Endothelial cell of umbilical vein (primary cell): ENCODE measurements around the gene HMCN1. TPM values are rescaled to one million over a fixed set of nuclear protein-coding genes. Genes with fewer than 3 reads are reported as not detected.

Experiments used
- BruUV-seq: library from RNA; stranded (reverse); fragments of 400-500 nt; replicated peaks from 2 replicates; lab custom pipeline; 2021; lab: Mats Ljungman, UMichigan
- CTCF ChIA-PET: fragments of 300-600, 350-600 bp; sonication (Branson Sonifier 250); formaldehyde crosslinking; loops from one replicate; lab custom pipeline; 2021; ENCODE audit warnings: antibody characterized with exemption, inconsistent platforms; lab: Charles Lee
- POLR2A ChIA-PET: fragments of 300-600, 350-600 bp; sonication (Branson Sonifier 250); formaldehyde crosslinking; loops from one replicate; lab custom pipeline; 2021; ENCODE audit warnings: antibody characterized with exemption, inconsistent platforms; lab: Charles Lee
- DNase-seq: peaks from one replicate; pipeline ENCODE4 v3.0.0-alpha.2; 2011; ENCODE audit warnings: low read depth, low spot score
- FAIRE-seq: peaks from 2 replicates; lab custom pipeline; 2011; peaks lifted over from hg19 to GRCh38; lab: Jason Lieb, UNC
- H2AFZ ChIP-seq: 2 replicates; pipeline ENCODE4 v1.6.0; 2012; ENCODE audit warnings: low read depth, low read length, control low read depth, inconsistent platforms
- H3K27ac ChIP-seq: 2 replicates; pipeline ENCODE4 v1.5.1; 2011; ENCODE audit warnings: low read depth, mild to moderate bottlenecking, control low read depth, low read length, moderate library complexity; ENCODE audit not compliant: insufficient read depth
- H3K27me3 ChIP-seq, 2 experiments: 2 replicates each; pipeline versions ENCODE4 v1.6.0 to v1.6.1; 2011; ENCODE audit warnings: low read length in 2 of 2, mixed read lengths in 1 of 2; ENCODE audit not compliant: control insufficient read depth in 2 of 2, insufficient read depth in 2 of 2
- H3K36me3 ChIP-seq, 2 experiments: 2 replicates in 1 of 2; 3 replicates in 1 of 2; pipeline ENCODE4 v1.5.1; 2011; ENCODE audit warnings: low read length in 2 of 2, mild to moderate bottlenecking in 1 of 2, moderate library complexity in 1 of 2; ENCODE audit not compliant: control insufficient read depth in 2 of 2, insufficient read depth in 2 of 2; ENCODE audit errors: extremely low read depth in 1 of 2
- H3K4me1 ChIP-seq: 3 replicates; pipeline ENCODE4 v1.5.1; 2011; ENCODE audit warnings: mild to moderate bottlenecking, low read length; ENCODE audit not compliant: control insufficient read depth, insufficient read depth; ENCODE audit errors: extremely low read depth
- H3K4me2 ChIP-seq: 2 replicates; pipeline ENCODE4 v1.6.1; 2011; ENCODE audit warnings: low read length, control low read depth, mixed read lengths; ENCODE audit not compliant: insufficient read depth
- H3K4me3 ChIP-seq, 3 experiments: fragments of 200-600 bp in 1 of 3; sonication (generic), shearing (Covaris generic) in 1 of 3; replicated peaks in 1 of 3; 2 replicates each; pipeline ENCODE4 v1.5.1; 2011 to 2016; ENCODE audit warnings: control low read depth in 3 of 3, low read length in 3 of 3, mild to moderate bottlenecking in 2 of 3, inconsistent platforms in 1 of 3, low read depth in 1 of 3, moderate library complexity in 1 of 3; ENCODE audit not compliant: insufficient read depth in 1 of 3
- H3K79me2 ChIP-seq: 2 replicates; pipeline ENCODE4 v1.6.0; 2012; ENCODE audit warnings: low read length, inconsistent platforms; ENCODE audit not compliant: control insufficient read depth, insufficient read depth
- H3K9ac ChIP-seq: replicated peaks from 2 replicates; pipeline ENCODE3; 2011; ENCODE audit warnings: low read length, control low read depth; ENCODE audit not compliant: insufficient read depth; ENCODE audit errors: extremely low read depth
- H3K9me1 ChIP-seq: replicated peaks from 3 replicates; pipeline ENCODE4 v1.6.0; 2011; ENCODE audit warnings: mild to moderate bottlenecking, low read length; ENCODE audit not compliant: control insufficient read depth, insufficient read depth; ENCODE audit errors: extremely low read depth
- H3K9me3 ChIP-seq: replicated peaks from 2 replicates; pipeline ENCODE4 v1.5.1; 2012; ENCODE audit warnings: low read length, inconsistent platforms; ENCODE audit not compliant: control insufficient read depth, insufficient read depth
- H4K20me1 ChIP-seq: replicated peaks from 2 replicates; pipeline ENCODE3; 2011; ENCODE audit warnings: mild to moderate bottlenecking, low read length; ENCODE audit not compliant: control insufficient read depth, insufficient read depth; ENCODE audit errors: extremely low read depth
- EZH2 ChIP-seq: IDR thresholded peaks from 2 replicates; pipeline ENCODE4 v1.6.1; 2012; ENCODE audit warnings: borderline replicate concordance, low read depth, mild to moderate bottlenecking, moderate library complexity, low read length, inconsistent platforms; ENCODE audit not compliant: severe bottlenecking
- FOS ChIP-seq: IDR thresholded peaks from 2 replicates; pipeline ENCODE4 v1.6.1; 2011; ENCODE audit warnings: mild to moderate bottlenecking, low read length, moderate library complexity, borderline replicate concordance; ENCODE audit not compliant: insufficient read depth
- GATA2 ChIP-seq: IDR thresholded peaks from 2 replicates; pipeline ENCODE4 v1.7.0; 2011; ENCODE audit warnings: low read depth, mild to moderate bottlenecking, moderate library complexity, mixed read lengths, low read length; ENCODE audit not compliant: insufficient read length, insufficient read depth
- JUN ChIP-seq: IDR thresholded peaks from 2 replicates; pipeline ENCODE4 v1.6.1; 2011; ENCODE audit warnings: borderline replicate concordance, low read depth; ENCODE audit not compliant: insufficient read length, insufficient read depth
- MYC ChIP-seq: IDR thresholded peaks from one replicate; pipeline ENCODE4 v1.6.1; 2011; ENCODE audit warnings: mild to moderate bottlenecking, low read depth, low read length
- POLR2A ChIP-seq: IDR thresholded peaks from 2 replicates; pipeline ENCODE4 v1.6.1; 2012; ENCODE audit warnings: low read depth, mild to moderate bottlenecking, control low read depth, low read length
- POLR2AphosphoS5 ChIP-seq: IDR thresholded peaks from 2 replicates; pipeline ENCODE4 v1.6.1; 2012; ENCODE audit warnings: low read depth, mild to moderate bottlenecking, control low read depth, low read length, moderate library complexity; ENCODE audit not compliant: insufficient read depth
- dilution Hi-C: fragments of 300-500 bp; cut with MboI; formaldehyde crosslinking; loops from one replicate; pipeline ENCODE4 v1.15.0; 2019; ENCODE audit warnings: low sequenced_read_pairs; ENCODE audit not compliant: extremely low pct_ligation_motif_present
- intact Hi-C: fragments of 100-400 bp; cut with micrococcal nuclease; formaldehyde crosslinking; loops from one replicate; pipeline ENCODE4 v1.10.0; 2022
- polyA plus RNA-seq, 4 experiments: library from polyadenylated mRNA; depleted of rRNA in 3 of 4; stranded (reverse) in 3 of 4; unstranded in 1 of 4; fragments of >200 nt; gene quantifications; 2 replicates each; pipeline versions ENCODE4 v1.2.1 to v1.2.3, GENCODE V29; 2011 to 2012; ENCODE audit warnings: missing spikeins in 1 of 4
- total RNA-seq: library from RNA; stranded (reverse); gene quantifications from 2 replicates; pipeline ENCODE4 v1.2.3, GENCODE V29; 2021
- TF ChIP-seq, protein P1 (sequence below), 2 donors: IDR thresholded peaks; 1 replicate in 1 of 2; 2 replicates in 1 of 2; pipeline ENCODE4 v1.5.1; 2011; ENCODE audit warnings: low read length in 2 of 2, mild to moderate bottlenecking in 2 of 2, moderate library complexity in 2 of 2, control low read depth in 1 of 2, inconsistent platforms in 1 of 2, low read depth in 1 of 2; ENCODE audit not compliant: insufficient read depth in 1 of 2; ENCODE audit errors: extremely low read depth in 1 of 2
- TF ChIP-seq, protein P2 (sequence below): IDR thresholded peaks from 2 replicates; pipeline ENCODE4 v1.6.1; 2011; ENCODE audit not compliant: insufficient read depth, insufficient read length

Gene HMCN1
- total and polyA plus RNA-seq, 2 donors (not counting 3 experiments of a cell fraction or from before 2014, with no cell fraction given): 10.3 to 16.0 TPM

DNA sequence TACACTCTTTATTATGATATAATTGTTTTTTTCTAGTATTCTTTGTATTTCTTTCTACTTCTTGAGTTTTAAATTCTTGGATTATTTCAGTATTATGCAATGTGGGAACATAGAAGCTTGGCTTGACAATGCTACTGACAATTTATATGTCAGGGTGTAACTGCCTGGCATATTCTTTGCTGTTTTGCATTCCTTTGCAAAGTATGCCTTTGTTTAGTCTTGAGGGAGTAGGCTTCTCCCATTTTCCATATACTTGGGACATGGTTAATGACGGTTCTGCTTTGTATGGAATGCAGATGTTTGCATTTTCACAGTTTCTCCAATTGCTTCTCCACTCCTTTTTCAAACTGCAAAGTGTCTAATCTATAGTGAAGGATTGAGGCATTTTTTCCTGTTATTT is 109.8 kb downstream of the HMCN1 start:
- intact Hi-C loops (no loop called here), dilution Hi-C loops (no loop called here)
- Histone ChIP-seq H3K79me2 (no peaks in the 10 kb centered on the region), H3K4me2 (no peak overlapping the region), H2AFZ (no peak overlapping the region), H3K9me1 (no peaks in the 10 kb centered on the region), H3K27ac (no peak overlapping the region), H3K4me3 (no peak overlapping the region), H3K4me1 (no peaks in the 10 kb centered on the region), H3K9me3 (no peaks in the 10 kb centered on the region), H3K36me3 (no peaks in the 10 kb centered on the region), H3K27me3 (no peaks in the 10 kb centered on the region), H4K20me1 (no peaks in the 10 kb centered on the region), H3K9ac (no peak overlapping the region)
- no peak for FAIRE-seq
- POLR2A ChIA-PET: no interaction called here
- CTCF ChIA-PET: no interaction called here
- DNase-seq: no peak
- no peak for TF ChIP-seq JUN
- no peak for TF ChIP-seq POLR2AphosphoS5
- BruUV-seq: no TSS peak

DNA sequence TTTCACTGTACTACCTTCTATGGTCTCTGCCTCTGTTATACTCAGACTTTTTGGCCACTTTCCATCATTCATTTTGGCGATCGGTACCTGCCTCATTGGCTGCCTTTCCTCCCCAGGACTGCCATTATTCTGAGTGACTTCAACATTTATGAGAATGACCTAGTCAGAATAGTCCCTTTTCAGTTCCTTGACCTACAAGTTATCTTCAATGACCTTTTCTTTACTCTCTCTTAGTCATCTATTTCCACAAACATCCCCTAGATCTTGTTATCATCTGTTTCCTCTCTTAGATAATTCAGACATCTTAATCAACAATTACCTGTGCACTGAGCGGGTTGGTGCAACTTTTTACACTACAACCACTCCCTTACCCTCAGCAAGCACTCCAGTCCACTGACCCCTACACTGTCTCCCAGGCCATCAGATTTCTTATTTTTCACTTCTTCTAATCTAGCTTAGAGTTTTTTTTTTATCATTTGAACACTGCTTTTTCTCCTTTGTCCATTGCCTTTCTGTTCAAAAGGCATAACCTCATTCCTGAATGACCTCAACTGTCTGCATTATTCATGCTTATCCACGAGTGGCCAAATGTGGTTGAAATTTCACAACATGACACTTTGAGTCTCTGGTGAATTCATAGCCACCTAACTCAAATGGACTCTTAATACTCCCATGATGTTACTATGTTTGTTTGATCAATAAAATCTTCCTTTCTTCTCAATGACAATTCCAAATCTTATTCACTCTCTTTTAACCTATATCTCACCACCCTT is 112.7 kb downstream of the HMCN1 start:
- no peak overlapping the region for H3K27ac ChIP-seq
- H3K4me3 ChIP-seq: no peak overlapping the region
- no peak overlapping the region for H2AFZ ChIP-seq
- no peaks in the 10 kb centered on the region for H3K79me2 ChIP-seq
- H3K9me3 ChIP-seq: no peaks in the 10 kb centered on the region
- ChIA-PET POLR2A (no interaction called here), CTCF (interaction anchor here (0.6 kb wide), 1 partner anchor 95 kb away, joined by 3 read pairs; no protein-coding TSS in a partner anchor)
- DNase-seq (no peak), FAIRE-seq (no peak)
- TF ChIP-seq, protein P1, sequence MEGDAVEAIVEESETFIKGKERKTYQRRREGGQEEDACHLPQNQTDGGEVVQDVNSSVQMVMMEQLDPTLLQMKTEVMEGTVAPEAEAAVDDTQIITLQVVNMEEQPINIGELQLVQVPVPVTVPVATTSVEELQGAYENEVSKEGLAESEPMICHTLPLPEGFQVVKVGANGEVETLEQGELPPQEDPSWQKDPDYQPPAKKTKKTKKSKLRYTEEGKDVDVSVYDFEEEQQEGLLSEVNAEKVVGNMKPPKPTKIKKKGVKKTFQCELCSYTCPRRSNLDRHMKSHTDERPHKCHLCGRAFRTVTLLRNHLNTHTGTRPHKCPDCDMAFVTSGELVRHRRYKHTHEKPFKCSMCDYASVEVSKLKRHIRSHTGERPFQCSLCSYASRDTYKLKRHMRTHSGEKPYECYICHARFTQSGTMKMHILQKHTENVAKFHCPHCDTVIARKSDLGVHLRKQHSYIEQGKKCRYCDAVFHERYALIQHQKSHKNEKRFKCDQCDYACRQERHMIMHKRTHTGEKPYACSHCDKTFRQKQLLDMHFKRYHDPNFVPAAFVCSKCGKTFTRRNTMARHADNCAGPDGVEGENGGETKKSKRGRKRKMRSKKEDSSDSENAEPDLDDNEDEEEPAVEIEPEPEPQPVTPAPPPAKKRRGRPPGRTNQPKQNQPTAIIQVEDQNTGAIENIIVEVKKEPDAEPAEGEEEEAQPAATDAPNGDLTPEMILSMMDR (IDR thresholded peaks at IDR 0.05; ENCODE audit: extremely low read depth in 1 of 2, insufficient read depth in 1 of 2, low read depth in 1 of 2, low read length in 2 of 2): no peak
- TF ChIP-seq MYC: no peak
- TF ChIP-seq GATA2: no peak
- TF ChIP-seq EZH2: no peak
- TF ChIP-seq, protein P2, sequence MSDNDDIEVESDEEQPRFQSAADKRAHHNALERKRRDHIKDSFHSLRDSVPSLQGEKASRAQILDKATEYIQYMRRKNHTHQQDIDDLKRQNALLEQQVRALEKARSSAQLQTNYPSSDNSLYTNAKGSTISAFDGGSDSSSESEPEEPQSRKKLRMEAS: no peak
- TF ChIP-seq FOS: no peak
- no peak for TF ChIP-seq JUN
- no peak for TF ChIP-seq POLR2AphosphoS5
- no peak for TF ChIP-seq POLR2A
- H3K4me1 ChIP-seq: no peaks in the 10 kb centered on the region
- no TSS peak for BruUV-seq
- H3K9me1 ChIP-seq: no peaks in the 10 kb centered on the region
- no peak overlapping the region for H3K4me2 ChIP-seq
- no peaks in the 10 kb centered on the region for H4K20me1 ChIP-seq
- no peaks in the 10 kb centered on the region for H3K36me3 ChIP-seq
- no peak overlapping the region for H3K9ac ChIP-seq
- dilution Hi-C loops: no loop called here
- H3K27me3 ChIP-seq: no peaks in the 10 kb centered on the region
- intact Hi-C loops: no loop called here
